Glomerular visceral epithelial cell (primary cell): Measurements from ENCODE around the gene EHBP1.
"Not testable (repeated sequence)": the region's sequence is repeated elsewhere in the genome, so short reads cannot be mapped to it uniquely, and the experiment has no call there.

Experiments used
- DNase-seq: peaks from one replicate; pipeline ENCODE4 v3.0.0-alpha.2; 2016; ENCODE audit errors: extremely low spot score

Gene EHBP1

DNA sequence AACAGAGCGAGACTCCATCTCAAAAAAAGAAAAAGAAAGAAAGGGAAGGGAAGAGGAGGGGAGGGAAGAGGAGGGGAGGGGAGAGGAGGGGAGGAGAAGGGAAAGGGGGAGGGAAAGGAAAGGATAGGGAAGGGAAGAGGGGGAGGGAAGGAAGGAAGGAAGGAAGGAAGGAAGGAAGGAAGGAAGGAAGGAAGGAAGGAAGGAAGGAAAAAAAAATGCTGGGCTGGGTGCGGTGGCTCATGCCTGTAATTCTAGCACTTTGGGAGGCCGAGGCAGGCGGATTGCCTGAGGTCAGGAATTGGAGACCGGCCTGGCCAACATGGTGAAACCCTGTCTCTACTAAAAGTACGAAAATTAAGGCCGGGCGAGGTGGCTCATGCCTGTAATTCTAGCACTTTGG lies 314.2 kb downstream of the EHBP1 start:
- not testable (repeated sequence) for DNase-seq

DNA sequence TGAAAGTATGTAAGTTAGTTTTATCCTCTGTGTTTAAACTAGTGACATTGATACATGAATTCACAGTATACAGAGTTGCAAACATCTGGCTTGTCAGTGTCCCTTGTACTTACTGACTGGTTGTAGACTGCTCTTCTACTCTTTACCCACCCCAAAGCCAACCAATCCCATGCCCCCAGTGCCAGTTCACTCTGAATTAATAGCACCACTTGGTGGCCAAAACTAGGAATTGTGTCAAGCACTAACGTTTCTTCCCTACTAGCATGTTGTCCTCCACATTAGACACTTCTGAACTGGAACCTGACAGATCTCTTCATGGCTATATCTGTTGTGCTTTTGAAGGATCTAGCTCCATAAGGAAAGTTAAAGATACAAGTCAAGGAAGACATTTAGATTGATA lies 317.9 kb downstream of the EHBP1 start:
- peak; percentile 15 for DNase-seq

DNA sequence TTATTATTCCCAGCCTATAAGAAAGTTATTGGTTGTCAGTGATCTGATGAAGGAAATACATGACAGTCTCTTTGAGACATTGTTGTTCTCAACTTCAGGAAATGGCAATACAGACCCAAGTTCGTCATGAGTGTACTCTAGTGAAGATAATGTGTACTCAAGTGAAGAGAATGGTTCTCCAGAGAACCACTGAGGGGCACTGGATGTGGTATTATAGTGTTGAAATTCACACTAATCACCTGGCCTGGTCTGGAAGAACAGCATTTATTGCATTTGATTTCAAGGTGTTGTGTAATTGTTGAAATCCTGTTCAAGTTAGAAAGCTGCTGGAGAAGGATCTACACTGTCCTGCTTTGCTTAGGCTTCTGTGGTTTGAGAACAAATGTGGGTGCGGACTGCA lies 321.7 kb downstream of the EHBP1 start:
- no peak for DNase-seq

DNA sequence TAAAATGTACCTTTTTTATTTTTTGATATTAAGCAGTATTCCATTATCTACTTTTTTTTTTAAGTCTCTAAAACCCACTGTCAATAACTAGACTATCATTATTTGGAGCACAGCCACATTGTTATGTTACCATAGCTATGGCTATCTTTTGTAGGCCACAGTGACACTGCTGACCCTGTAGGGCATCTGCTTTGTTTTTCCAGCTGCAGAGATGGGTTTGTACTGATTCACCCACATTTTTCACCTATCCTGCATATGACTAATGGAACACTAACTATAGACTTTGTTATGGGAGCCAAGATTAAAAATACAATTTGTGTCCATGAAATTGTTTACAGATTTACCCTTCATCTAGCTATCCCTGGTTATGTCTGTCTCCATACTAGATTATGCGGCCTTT lies 323.5 kb downstream of the EHBP1 start:
- peak; percentile 39 for DNase-seq

GRCh38 chr2:63034526-63034925 lies 329.0 kb downstream of the EHBP1 start:
- no peak for DNase-seq

DNA sequence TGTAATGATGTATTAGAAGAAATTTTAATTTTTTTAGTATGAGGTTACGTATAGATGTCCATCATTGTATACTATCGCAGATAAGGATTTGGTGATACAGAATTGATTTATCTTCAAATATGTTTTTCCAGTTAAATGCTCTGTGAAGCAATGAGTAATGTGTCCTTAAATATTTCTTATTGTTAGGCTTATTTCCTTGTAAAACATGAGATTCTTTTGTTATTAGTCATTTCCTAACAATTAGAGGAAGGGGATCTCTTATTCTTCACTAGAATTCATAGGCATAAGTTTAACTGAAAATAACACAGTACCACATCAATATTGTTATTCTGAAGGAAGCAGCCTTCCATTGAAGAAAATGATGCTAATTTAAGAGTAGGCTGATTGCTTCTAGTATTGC lies 329.7 kb downstream of the EHBP1 start:
- no peak for DNase-seq

DNA sequence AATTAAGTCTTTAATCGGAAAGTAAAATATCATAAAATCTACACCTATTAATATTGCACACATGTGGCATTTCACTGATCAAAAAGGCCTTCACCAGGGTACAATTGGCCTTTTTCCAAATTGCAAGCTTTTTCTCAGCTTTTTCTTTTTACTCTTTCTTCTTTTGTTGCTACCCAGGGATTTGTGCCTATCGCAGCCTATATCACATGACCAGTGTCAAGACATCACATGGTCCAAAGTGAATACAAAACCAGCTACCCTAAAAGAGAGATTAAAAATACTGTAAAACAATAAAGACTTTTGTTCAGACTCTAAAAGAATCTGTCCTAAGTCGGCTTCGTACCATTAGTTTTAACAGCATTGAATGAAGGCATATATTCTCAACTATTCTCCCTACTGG lies 330.1 kb downstream of the EHBP1 start:
- DNase-seq: no peak

- DNase-seq: no peak
These were observed 332.5 kb downstream of the EHBP1 start for GRCh38 chr2:63038034-63038433.

- DNase-seq: no peak
These were observed 335.1 kb downstream of the EHBP1 start for GRCh38 chr2:63040586-63040985.

- DNase-seq: no peak
These were observed 336.1 kb downstream of the EHBP1 start for GRCh38 chr2:63041592-63041991.

DNA sequence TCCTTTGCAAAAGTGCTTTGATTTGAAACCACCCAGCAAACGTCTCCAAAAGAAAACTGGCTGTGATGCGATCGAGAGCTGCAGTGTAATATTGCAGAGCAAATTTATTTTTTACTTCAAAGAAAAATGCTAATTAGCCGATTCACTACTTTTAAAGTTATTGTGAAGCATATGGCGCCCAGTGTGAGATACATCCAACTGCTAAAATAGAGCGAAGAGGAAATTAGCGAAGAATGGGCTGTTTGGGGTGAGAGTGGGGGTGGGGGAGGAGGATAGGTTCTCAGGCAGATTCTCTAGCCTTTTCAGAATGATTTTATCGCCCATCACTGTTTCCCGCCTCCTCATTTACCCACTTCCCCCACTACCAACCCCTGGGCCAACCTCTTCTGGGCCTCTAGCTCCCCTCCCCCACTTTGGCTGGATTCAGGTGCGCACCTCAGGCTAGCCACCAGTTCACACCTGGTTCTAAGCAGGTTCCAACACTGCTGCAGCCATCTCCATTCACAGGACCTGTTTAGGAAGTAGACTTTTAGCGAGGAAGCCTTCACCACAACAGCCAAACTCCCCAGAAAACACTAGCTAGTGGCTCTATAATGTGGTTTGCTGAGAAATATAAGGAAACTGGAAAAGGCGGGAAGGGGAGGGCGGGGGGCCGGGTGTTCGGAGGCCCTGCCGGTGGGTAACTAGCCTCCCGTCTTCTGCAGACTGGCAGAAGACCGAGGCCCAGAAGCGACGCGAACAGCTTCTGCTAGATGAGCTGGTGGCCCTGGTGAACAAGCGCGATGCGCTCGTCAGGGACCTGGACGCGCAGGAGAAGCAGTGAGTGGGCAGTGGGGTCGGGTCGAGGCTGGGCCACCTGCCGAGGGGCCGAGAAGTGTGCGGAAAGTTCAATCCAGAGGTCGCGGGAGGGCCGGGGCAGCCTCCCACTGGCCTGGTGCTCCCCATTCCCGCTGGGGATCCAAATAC lies 339.1 kb downstream of the EHBP1 start:
- DNase-seq: no peak

GRCh38 chr2:63046552-63046951 lies 341.0 kb downstream of the EHBP1 start:
- no peak for DNase-seq

DNA sequence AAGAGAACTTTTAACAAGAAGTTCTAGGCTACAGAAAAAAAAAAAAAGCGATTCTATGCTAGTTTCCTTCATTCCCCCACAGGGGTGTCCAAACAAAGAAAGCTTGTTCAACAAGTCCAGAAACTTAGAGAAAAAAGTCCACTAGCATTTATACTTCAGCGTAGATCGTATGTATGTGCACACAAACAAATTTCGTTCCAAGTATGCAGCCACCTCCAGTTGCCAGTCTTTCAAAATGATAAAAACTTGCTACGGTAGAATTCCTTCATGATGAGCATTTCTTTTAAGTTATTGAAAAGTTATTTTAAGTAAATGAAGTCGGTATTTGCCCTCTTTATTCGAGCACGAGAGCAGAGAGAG lies 341.4 kb downstream of the EHBP1 start:
- DNase-seq: no peak

- no peak for DNase-seq
These were observed 342.1 kb downstream of the EHBP1 start for GRCh38 chr2:63047321-63048279.

DNA sequence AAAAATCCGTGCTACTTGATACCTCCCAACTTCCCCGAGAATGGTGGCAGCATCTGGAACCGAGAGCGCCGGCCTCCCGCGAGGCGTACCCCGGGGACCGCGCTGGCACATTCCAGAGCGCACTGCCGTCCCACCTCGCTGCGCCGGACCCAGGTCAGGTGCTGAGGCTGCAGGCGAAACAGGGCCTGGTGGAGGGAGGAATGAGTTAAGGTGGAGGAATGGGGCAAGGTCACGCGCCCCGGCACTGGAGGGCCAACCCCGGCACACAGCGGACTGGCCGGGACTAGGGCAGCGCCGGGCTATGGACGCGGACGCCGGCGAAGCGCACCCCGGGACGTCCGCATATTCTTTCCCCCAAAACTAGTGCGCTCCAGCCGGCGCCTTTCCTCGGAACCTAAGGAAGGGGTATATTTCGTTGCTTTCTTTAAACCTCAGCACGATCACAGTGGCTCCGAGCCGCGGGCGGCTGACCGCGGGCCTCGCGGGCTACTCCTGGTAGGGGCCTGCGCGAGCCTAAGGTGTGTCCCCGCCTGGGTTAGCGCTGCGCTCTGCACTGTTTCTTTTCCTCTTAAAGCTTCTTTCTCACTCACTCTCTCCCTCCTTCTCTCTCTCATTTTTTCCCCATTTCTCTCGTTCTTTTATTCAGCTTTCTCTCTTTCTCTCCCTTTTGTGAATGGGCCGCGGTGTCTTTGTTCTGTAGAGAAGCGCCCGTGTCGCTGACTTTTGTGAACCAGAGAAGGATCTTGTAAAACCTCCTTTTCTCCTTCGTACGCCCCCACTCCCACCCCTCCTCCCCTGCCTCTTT lies 343.1 kb downstream of the EHBP1 start:
- DNase-seq: no peak

DNA sequence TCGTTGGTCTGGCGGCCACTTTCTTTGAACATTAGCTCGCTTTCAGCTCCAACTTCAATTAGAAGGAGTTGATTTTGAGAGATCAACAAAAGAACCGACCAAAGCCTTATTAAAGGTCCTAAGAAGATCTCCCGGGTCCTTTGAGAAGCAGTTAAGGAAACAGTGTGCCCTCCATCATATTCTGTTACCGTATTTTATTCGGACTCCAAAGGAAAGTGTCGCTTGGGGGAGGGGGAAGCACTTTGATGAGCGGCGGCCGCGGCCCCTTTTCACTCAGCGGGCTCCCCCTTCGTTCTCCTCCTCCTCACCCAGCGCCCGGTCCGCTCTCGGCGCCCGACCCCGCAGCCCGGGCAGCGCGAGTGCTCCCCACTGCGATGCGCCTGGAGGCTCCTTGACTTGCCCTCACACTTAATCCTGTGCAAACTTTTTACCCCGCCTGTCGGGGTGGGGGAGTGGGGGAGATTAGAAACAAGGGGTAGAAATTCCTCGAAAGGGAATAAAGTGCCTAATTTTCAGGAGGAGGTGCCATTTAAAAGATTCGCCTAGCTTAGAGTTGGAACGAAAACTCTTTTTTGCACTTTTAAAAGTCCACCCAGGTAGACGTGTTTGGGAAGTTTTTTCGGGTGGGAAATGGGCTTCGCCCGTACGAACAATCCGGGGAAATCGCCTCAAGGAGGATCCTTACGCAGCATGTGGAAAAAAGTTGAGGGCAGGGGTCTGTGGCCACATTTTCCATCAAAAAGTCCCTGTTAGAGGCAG lies 343.9 kb downstream of the EHBP1 start:
- DNase-seq: no peak

DNA sequence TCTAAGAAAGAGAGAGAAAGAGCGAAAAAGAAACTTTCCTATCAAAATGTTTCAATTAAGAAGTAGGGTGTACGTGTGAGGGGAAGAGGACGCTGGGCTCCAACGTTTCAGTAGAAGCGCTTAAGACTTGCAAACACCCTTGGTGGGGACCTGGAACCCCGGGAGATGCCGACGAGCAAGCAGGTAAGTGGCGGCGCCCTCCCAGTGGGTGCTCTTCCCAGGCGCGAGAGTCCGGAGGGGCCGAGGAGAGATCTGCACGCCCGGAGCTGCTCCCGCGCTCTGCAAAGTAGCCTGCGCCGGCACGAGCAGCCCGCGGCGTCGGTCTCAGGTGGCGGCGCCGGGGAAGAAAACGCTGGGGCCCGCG lies 344.4 kb downstream of the EHBP1 start:
- DNase-seq: no peak

DNA sequence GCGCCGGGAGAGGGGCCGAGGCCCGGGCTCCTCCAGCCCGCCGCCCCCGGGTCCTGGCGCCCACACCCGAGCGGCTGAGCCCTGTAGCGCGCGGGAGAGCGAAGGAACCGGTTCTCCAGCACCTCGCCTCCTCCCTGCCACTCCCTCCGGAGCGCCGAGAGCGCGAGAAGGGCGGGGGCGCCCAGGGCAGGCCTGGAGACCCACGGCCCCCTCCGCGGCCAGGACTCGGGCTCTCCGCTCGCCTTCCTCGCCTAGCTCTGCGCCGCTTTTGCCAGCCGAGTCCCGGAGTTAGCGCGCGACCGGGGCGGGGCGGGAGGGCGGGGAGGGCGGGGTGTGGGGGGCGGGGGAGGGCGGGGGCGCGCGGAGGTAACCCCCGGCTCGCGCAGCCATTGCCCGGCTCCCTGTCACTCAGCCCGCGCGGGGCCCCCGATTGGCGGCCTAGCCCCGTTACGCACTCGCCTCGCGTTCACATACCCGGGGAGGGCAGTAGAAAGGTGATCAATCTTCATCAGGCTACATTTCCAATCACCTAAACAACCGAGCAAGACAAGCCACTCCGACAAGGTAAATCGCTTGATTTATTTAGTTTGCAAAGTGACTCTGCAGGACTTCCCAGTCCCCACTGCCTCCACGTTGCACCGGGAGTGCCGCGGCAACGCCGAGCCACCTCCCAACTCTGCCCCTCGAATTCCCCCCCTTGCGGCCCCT lies 345.0 kb downstream of the EHBP1 start, which contains the start of gene OTX1:
TSS of gene OTX1 (plus strand) at position 497 of the 708 bp plus-strand sequence. CDS start 2,161 bp downstream, outside the sequence.
- DNase-seq: peak; percentile 85

- DNase-seq: no peak
These were observed 345.7 kb downstream of the EHBP1 start for GRCh38 chr2:63051042-63051794.
